ENCODE measurements around the gene IMPA2. TPM values are rescaled to one million over a fixed set of nuclear protein-coding genes. Genes with fewer than 3 reads are reported as not detected.

IMPA2 gene
- total RNA-seq, 1 donor from 2014 or later, result 54.2 TPM

DNA sequence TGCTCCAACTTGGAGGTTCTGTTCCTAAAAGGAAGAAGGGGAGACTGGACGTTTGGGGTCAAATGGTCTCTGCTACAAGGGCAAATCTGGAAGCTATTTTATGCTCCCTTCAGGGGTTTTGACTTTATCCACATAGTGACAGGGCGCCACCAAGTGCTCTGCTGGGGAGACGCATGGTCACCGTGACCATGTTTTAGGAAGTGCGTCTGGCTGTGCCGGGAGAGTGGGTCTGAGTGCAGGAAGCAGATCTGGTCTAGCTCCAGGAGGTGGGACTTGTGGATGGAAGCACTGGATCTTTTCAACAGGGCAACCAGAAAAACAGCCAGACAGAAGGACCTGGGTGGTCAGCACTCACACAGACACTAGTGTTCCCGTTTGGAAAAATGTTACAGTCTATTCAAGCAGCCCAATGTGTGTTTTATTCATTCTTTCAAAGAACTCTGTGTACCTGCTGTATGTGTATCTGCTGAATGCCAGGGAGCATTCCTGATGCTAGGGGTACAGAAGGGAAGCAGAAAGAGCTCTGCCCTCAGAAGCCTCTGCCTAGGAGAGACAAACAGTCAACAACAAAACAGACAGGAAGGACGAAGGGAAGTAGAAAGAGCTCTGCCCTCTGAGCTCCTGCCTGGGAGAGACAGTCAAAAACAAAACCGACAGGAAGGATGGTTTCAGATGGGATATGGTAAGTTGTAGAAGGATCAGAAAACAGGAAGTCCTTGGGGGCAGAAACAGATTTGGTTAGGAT lies 14.3 kb downstream of the IMPA2 start:
- Histone ChIP-seq H3K27me3 (ENCODE audit: low read depth) (no peaks in the 10 kb centered on the region), H3K27ac (peak overlapping the region; percentile 59), H3K4me1 (peaks cover 32% of the 10 kb centered on the region), H3K4me3 (no peak overlapping the region), H3K36me3 (peaks cover 12% of the 10 kb centered on the region), H3K9me3 (no peaks in the 10 kb centered on the region)
- ATAC-seq (peak; percentile 92 to 95), DNase-seq (peak; percentile 87)
- intact Hi-C loops (cut with DNase I), result loop anchor here (5.0 kb wide), 1 partner anchor 58 kb away; no protein-coding TSS in a partner anchor
- TF ChIP-seq, protein P1, sequence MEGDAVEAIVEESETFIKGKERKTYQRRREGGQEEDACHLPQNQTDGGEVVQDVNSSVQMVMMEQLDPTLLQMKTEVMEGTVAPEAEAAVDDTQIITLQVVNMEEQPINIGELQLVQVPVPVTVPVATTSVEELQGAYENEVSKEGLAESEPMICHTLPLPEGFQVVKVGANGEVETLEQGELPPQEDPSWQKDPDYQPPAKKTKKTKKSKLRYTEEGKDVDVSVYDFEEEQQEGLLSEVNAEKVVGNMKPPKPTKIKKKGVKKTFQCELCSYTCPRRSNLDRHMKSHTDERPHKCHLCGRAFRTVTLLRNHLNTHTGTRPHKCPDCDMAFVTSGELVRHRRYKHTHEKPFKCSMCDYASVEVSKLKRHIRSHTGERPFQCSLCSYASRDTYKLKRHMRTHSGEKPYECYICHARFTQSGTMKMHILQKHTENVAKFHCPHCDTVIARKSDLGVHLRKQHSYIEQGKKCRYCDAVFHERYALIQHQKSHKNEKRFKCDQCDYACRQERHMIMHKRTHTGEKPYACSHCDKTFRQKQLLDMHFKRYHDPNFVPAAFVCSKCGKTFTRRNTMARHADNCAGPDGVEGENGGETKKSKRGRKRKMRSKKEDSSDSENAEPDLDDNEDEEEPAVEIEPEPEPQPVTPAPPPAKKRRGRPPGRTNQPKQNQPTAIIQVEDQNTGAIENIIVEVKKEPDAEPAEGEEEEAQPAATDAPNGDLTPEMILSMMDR (IDR thresholded peaks at IDR 0.05), result peak; percentile 87

DNA sequence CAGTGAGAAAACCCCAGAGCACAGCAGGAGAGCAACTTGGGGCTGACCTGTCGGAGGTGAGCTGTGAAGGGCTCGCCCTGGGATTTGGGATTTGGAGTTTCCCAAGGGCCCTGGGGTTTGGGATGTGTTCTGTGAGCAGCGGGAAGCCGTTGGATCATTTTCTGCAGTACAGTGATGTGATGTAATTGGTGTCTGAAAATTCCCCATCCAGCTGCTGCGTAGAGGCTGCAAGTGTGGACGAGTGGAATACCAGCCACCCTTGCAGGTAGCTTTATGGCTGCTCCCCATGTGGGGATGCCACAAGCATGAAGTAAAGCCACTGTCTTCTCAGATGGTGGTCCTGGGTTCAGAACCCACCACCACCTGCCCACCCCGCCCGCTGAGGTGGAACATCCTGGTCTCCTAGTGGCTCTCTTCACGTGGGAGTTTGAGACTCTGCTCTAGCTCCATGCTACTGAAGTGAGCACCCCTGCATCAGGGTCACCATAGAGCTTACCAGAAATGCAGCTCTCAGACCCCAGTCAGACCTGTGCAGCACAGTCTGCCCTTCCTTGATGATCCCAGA lies 15.0 kb downstream of the IMPA2 start:
- DNase-seq (peak; percentile 30), ATAC-seq (no peak)
- Histone ChIP-seq H3K4me1 (peaks cover 32% of the 10 kb centered on the region), H3K9me3 (no peaks in the 10 kb centered on the region), H3K4me3 (no peak overlapping the region), H3K27me3 (ENCODE audit: low read depth) (no peaks in the 10 kb centered on the region), H3K36me3 (peaks cover 12% of the 10 kb centered on the region), H3K27ac (peak overlapping the region; percentile 59)
- TF ChIP-seq, protein P1 (IDR thresholded peaks at IDR 0.05), result no peak
- intact Hi-C loops (cut with DNase I), result loop anchor here (5.0 kb wide), 1 partner anchor 59 kb away; no protein-coding TSS in a partner anchor

DNA sequence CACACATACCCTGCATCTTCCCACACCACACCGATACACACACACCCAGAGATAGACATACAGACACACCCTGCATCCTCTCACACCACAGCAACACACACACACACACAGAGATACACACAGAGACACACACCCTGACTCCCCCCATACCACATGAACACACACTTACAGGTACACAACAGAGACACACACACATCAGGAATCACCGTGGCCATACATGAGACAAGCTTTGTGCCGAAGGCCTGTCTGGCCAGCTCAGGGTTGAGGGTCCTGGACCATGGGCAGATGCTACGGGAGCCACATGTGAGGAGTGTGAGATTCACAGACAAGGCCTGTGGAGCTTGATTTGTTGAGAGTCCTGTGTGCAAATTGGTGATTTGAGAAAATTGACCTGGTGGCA lies 15.6 kb downstream of the IMPA2 start:
- H3K36me3 ChIP-seq, result peaks cover 12% of the 10 kb centered on the region
- no peaks in the 10 kb centered on the region for H3K9me3 ChIP-seq
- no peaks in the 10 kb centered on the region for H3K27me3 ChIP-seq (ENCODE audit: low read depth)
- intact Hi-C loops (cut with DNase I), result loop anchor here (5.0 kb wide), 1 partner anchor 60 kb away; no protein-coding TSS in a partner anchor
- DNase-seq (no peak), ATAC-seq (no peak)
- peaks cover 32% of the 10 kb centered on the region for H3K4me1 ChIP-seq
- no peak overlapping the region for H3K4me3 ChIP-seq
- TF ChIP-seq, protein P1 (IDR thresholded peaks at IDR 0.05), result no peak
- no peak overlapping the region for H3K27ac ChIP-seq

DNA sequence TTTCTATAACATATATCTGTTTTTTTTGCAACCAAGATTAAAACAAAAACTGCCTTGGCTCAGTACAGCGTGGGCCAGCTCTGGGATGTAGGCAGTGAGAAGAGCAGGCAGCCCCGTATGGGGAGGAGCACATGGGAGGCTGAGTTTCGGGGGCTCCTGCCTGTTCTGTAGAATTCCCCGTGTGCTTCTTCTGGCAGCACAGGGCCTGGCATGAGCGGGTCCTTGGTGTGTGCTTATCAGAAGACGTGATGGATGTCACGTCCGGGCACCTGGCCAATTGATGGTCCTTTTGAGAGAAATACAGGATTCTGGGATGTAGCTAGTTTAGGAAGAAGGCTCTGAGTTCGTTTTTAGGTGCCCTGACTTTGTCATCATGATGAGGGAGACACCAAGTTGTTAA lies 16.2 kb downstream of the IMPA2 start:
- ATAC-seq (no peak), DNase-seq (peak; percentile 29)
- TF ChIP-seq, protein P1 (IDR thresholded peaks at IDR 0.05), result no peak
- intact Hi-C loops (cut with DNase I), result loop anchor here (5.0 kb wide), 1 partner anchor 60 kb away; no protein-coding TSS in a partner anchor
- H3K27ac ChIP-seq, result no peak overlapping the region
- H3K9me3 ChIP-seq, result no peaks in the 10 kb centered on the region
- no peak overlapping the region for H3K4me3 ChIP-seq
- no peaks in the 10 kb centered on the region for H3K27me3 ChIP-seq (ENCODE audit: low read depth)
- peaks cover 32% of the 10 kb centered on the region for H3K4me1 ChIP-seq
- H3K36me3 ChIP-seq, result peaks cover 12% of the 10 kb centered on the region

DNA sequence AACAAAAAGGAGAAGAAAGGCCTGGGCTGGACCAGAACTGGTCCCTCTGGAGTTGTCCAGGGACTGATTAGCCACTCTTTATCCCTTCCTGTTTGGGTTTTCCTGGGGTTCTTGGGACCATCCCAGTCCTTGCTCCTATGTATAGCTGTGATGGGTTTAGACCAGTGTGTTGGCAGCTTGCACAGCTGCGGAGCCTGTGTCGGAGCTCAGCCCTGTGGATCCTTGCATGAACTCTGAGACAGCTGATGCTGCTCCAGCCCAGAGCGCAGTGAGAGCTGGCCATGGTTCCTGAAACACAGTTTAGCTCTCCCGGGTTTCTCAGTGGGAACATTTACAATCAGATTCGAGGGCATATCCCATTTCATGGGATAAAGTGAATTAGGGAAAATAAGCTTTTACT lies 16.9 kb downstream of the IMPA2 start:
- DNase-seq (peak; percentile 29), ATAC-seq (no peak)
- Histone ChIP-seq H3K4me1 (peaks cover 32% of the 10 kb centered on the region), H3K9me3 (no peaks in the 10 kb centered on the region), H3K27me3 (ENCODE audit: low read depth) (no peaks in the 10 kb centered on the region), H3K4me3 (no peak overlapping the region), H3K36me3 (peaks cover 12% of the 10 kb centered on the region), H3K27ac (no peak overlapping the region)
- TF ChIP-seq, protein P1 (IDR thresholded peaks at IDR 0.05), result no peak
- intact Hi-C loops (cut with DNase I), result loop anchor here (5.0 kb wide), 1 partner anchor 61 kb away; no protein-coding TSS in a partner anchor
